Vagina (tissue), 2 donors: Measurements from ENCODE around the gene TRIP10.

ENCODE experiments used
- CTCF ChIP-seq, 3 experiments: fragments of 450-650 bp in 2 of 3; fragments of 200-600 bp in 1 of 3; sonication (generic) in 1 of 3; IDR thresholded peaks; one replicate each; pipeline ENCODE4 v1.5.1; 2017 to 2019; ENCODE audit warnings: antibody characterized with exemption in 3 of 3, mild to moderate bottlenecking in 2 of 3, moderate library complexity in 2 of 3
- POLR2AphosphoS5 ChIP-seq, 2 donors: sonication (generic); formaldehyde crosslinking; IDR thresholded peaks; one replicate each; pipeline ENCODE4 v1.9.0; 2017; ENCODE audit warnings: antibody characterized with exemption in 2 of 2, mild to moderate bottlenecking in 2 of 2, low read depth in 1 of 2; ENCODE audit not compliant: insufficient read depth in 1 of 2

- TF ChIP-seq CTCF (IDR thresholded peaks at IDR 0.05) (no peak), POLR2AphosphoS5 (IDR thresholded peaks at IDR 0.05; ENCODE audit: insufficient read depth in 1 of 2, low read depth in 1 of 2) (no peak)
Measured at GRCh38 chr19:6738787-6739389, 592 bp upstream of the TRIP10 start.
